SH-SY5Y (cell line): ENCODE measurements around the gene CALM1.

Source experiments
- GATA2 ChIP-seq: IDR thresholded peaks from 2 replicates; pipeline ENCODE4 v1.6.1; 2011; ENCODE audit warnings: mild to moderate bottlenecking, low read depth, low read length
- GATA3 ChIP-seq: IDR thresholded peaks from 2 replicates; pipeline ENCODE4 v1.6.1; 2011; ENCODE audit warnings: low read depth, mild to moderate bottlenecking, low read length, moderate library complexity

The CALM1 gene

DNA sequence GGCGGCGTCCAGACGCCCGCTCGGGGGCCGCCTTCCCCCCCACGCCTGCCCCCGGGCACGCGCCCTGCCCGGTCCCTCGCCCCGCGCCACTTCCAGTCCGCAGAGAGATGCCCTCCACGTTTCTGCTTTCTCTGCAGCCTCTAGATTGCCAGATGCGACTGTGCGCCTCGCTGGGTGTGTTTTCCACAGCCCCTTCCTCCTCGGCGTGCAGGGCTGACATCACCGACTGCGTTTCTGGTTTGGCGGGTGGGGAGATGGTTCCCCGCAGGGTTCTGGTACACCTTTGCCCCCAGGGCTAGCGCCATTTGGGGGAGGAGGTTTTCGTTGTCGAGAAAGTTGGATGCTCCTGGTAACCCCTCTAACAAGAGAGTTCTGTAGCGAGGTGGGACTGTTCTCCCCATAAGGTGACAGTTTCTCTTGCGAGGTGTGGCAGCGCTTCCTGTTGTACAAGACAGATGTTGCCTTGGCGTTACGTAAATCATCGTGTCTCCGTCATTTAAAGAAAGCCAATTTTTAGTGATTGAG is 1.5 kb downstream of the CALM1 start:
- no peak for TF ChIP-seq GATA3
- TF ChIP-seq GATA2: peak; percentile 28; the same call in 1 of the 2 replicates

DNA sequence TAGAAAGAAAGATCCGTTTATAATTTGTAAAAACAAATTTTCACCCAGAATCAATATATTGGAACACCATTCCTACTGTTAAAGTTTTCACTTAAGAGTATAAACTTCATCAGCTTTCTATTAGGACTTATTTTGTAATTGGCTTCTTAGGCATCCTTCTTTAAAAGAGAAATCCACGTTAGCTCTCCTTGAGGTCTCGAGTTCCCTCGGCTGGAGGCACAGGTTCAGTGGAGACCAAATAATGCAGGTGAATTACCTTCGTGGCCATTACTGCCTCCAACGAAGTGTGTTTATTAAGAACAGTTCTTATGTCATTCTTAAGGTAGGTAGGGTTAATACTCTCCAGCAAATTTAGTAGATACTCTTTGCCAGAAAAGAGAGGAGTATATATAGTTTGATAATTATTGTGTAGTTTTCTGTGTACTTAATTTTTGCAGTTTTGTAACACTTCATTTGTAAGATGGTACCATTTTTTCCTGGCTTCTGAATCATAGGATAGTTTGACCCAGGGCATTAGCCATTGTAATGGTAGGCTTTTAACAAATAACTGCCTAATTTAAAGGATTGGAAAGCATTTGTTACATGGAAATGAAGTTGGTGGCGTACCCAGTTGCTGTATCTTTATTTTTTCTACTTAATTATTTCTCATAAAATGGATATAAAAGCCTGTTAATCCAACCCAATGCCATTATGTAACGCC is 2.2 kb downstream of the CALM1 start:
- TF ChIP-seq GATA2 (no peak), GATA3 (no peak)

DNA sequence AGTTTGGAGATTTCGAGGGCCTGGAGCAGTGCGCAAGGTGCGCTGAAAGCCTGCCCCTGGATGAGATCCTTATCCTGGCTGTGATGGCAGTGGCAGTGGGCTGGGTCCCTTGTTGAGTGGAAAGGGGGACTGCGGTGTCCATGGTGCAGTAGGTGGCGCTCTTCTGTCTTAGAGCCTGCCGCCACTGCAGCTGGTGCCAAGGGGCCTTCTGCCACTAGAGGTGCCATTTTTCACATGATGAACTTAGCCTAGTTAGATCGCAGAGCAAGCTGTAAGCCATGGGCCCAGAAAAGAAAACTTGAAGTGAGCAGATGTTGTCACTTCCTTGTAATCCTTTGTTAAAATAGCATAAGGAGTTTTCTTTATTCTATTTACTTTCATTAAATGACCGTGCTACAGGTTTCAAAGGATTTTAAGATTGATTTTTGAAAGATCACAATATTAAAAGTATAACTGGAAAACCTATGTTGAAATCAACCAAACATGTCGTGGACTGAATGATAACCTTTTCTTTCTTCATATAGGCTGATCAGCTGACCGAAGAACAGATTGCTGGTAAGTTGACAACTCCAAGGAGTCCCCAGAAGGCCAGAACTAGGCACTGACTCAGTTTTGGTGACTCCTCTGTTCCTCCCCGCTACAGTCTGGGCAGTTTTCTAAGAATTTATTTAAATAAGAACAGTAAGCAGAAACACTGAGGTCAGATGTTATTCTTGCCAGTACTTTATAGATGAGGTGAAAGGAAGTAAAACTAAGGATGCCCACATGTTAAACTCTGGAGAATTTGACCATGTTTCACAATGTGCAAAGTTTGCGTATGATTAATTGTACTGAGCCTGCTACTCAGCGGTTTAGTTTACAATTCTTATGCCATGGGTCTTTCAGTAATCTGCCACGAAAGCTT is 3.0 kb downstream of the CALM1 start:
- TF ChIP-seq GATA3 (peak; percentile 87), GATA2 (peak; percentile 99)

DNA sequence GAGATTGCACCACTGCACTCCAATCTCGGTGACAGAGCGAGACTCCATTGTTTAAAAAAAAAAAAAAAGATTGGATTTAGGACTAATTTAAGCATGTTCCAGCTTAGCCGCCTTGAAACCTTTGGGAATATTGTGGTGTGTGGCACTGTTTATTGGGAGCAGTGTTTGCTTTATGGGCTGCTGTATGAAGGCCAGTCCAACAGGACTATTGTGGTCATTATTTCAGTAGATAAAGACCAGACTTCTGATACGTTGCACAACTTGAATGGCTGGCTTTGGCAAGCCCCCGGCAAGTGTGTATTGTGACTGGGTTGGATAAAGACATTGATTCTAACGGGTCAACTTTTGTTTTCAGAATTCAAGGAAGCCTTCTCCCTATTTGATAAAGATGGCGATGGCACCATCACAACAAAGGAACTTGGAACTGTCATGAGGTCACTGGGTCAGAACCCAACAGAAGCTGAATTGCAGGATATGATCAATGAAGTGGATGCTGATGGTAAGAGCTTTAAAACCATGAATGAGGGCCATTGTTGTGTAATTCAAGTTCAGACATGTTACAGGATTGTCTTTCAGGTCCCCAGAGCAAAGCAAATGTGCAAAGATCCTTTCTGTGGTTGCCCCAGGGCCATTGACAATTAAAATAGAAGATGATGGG is 4.2 kb downstream of the CALM1 start:
- no peak for TF ChIP-seq GATA3
- no peak for TF ChIP-seq GATA2

DNA sequence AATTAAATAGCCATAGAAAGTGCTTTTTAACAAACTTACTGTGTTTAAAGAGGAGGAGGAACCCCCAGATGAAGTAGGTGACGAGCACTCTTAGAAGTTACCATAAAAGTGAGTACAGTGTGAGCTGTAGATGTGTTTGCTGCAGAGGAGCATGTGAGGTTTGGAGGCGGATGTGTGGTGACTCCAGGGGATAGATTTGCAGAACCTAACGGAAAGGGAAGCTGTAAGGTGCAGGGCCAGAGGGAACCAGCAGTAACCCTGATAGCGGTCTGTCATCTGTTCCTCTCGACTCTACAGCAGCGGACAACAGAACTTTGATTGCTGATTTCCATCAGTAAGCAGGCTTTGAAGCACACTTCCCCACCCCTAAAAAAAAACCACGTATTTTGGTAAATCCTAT is 5.2 kb downstream of the CALM1 start:
- TF ChIP-seq GATA2: no peak
- no peak for TF ChIP-seq GATA3

DNA sequence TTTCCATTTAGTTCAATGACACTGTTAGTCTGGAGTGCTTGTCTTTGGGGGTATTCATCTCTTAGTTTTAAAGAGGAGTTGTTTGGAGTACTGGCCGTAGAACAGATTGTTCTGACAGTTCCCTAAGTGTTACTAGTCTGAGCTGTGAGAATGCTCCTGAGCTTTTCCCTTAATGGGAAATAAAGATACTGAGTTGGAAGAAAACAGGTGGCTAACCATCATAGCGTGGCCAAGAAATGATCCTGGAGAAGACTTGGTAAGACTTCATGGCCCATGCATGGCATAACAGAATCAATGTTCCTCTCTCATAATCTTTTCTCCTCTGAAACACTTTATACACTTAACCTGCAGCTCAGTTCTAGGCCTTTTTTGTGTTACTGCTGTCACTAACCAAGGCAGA is 6.2 kb downstream of the CALM1 start:
- TF ChIP-seq GATA3 (no peak), GATA2 (no peak)

DNA sequence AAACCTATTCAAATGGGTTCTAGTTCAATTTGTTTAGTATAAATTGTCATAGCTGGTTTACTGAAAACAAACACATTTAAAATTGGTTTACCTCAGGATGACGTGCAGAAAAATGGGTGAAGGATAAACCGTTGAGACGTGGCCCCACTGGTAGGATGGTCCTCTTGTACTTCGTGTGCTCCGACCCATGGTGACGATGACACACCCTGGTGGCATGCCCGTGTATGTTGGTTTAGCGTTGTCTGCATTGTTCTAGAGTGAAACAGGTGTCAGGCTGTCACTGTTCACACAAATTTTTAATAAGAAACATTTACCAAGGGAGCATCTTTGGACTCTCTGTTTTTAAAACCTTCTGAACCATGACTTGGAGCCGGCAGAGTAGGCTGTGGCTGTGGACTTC is 8.3 kb downstream of the CALM1 start:
- no peak for TF ChIP-seq GATA2
- TF ChIP-seq GATA3: no peak

DNA sequence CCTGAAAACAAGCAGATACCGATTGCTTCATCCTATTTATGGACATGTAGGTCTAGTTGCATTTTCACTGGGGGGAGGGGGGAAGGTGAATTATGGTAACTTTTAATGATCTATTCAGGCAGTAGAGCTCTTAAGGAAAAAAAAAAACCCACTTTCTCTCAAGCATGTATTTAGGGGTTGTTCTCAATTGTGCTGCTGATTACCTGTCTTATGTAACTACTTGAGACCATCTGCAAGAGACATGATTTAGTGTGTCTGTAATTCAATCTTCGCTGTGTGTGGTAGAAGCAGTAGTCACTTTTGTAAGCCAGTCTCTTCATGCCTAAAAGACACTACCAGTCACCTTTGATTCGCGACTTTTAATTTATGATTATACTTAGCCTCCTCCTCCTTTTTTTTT is 8.9 kb downstream of the CALM1 start:
- TF ChIP-seq GATA3 (no peak), GATA2 (no peak)

DNA sequence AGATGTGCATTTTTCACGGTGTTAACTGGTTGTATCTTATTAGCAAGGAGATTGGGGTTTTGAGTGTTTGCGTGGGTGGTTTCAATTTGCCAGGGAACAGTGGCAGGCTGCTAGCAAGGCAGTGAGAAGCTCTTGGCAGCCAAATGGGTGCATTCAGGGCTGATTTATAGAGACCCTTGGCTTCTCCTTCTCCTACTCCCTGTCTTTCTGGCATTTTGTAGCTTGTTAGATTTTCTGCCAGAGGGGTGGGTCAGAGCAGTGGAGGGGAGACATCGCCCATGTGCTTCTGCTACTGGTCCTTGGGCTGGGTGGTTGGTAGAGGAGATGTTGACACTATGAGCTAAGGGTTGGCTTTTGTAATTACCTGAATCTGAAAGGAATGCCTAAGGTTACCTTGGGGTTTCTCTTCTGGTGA is 9.6 kb downstream of the CALM1 start:
- no peak for TF ChIP-seq GATA2
- TF ChIP-seq GATA3: no peak

DNA sequence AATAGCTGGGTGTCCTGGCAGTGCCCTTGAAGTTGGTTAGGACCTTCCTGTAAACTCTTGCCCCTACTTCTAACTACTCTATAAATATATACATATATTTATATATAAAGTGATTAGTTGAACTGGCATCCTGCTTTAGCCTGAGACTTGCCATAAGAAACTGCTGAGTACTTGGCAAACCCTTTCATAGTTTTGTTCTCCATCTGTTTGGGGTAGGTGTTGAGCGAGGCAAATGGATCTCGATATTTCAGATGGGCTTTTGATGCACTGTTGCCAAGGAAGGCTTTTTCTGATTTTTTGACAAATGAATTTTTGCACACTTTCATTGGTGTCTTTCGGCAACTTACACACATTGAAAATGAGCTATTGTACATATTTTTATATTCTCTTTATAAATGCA is 10.4 kb downstream of the CALM1 start:
- TF ChIP-seq GATA2 (no peak), GATA3 (no peak)

DNA sequence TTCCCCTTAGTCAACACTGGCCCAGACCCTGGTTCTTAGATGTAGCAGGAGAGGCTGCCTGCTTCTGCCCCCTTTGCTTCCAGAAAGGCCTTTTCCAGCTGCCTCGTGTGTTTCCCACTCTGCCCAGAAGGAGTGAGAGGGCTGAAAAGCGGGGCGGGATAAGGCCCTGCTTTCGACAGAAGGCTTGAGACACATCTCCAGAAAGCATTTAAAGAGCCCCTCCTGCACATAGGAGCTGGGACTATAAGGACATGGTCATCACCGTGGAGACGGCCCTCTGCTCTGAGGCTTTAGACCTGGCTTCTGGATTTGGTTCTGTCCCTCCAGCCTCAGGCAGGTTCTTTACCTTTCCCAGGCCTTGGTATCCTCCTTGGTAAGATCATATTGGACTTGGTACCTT is 11.9 kb downstream of the CALM1 start:
- TF ChIP-seq GATA2 (no peak), GATA3 (no peak)

DNA sequence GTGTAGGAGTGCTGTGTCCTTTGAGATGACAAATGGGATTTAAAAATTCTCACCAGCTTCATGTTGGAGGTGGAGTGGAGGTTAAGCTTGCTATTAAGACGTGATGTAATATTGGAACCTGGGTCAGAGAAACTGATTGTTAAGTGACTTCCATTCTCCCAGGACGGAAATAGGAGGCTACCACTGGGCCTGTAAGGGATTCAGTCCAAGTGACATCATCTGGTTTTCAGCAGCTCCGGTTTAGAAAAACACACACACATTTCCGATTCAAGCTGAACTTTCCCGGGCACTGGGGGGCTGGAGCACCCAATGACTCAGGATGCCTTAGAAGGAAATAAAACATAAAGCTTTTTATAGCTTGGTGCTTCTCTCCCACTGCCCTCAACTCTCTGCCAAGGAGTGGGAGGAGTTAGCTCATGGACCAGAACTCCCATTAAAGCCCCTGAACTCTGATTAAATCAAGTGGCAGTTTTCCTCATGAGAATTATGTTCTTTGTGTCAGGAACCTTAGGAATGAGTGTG is 12.4 kb downstream of the CALM1 start:
- TF ChIP-seq GATA2 (no peak), GATA3 (no peak)

DNA sequence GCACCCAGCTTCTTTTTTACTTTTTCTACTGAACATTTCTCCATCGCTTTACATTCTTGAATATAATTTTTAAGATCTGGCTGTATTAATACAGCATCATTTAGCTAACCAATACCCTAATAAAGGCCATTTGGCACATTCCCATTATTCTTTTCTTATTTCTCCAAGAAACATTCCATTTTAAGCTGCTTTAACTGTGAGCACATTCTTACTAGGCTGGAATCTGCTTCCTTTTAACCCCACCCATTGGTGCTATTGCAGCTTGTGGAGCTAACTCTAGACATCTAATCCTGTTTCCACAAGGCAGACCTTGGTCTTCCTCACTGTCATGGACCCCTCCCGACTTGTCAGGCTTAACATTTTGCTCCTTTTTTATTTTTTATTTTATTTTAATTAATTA is 15.2 kb downstream of the CALM1 start:
- TF ChIP-seq GATA3 (no peak), GATA2 (no peak)

DNA sequence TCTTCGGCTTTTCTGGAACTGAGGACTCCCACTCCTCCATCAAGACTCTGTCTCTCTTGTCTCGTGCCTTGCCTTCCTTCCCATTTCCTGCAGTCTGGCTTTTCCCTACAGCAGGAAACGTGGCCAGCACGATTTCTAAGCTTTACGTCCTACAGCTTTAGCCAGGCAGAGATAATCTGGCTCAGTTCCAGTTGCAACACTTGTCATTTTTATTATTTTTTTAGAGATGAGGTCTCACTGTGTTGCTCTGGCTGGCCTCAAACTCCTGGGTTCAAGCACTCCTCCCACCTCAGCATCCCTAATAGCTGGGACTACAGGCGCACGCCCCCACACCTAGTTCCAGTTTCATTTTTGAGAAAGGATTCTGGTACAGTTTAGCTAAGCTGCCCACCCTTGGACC is 19.9 kb downstream of the CALM1 start:
- TF ChIP-seq GATA2 (no peak), GATA3 (no peak)
